ENCODE results near the gene PTPN14.

The PTPN14 gene

GRCh38 chr1:214449371-214449770 lies 102.0 kb downstream of the PTPN14 start:
- DNase-seq = no peak

- DNase-seq = no peak
Measured at GRCh38 chr1:214448536-214448935, 102.9 kb downstream of the PTPN14 start.

GRCh38 chr1:214447557-214447871 lies 103.9 kb downstream of the PTPN14 start:
- DNase-seq = no peak

- DNase-seq = no peak
Measured at GRCh38 chr1:214446772-214447556, 104.4 kb downstream of the PTPN14 start.

GRCh38 chr1:214445831-214446614 lies 105.4 kb downstream of the PTPN14 start:
- no peak for DNase-seq

- DNase-seq = no peak
Measured at GRCh38 chr1:214445199-214445598, 106.2 kb downstream of the PTPN14 start.

- no peak for DNase-seq
Measured at GRCh38 chr1:214444182-214444939, 107.0 kb downstream of the PTPN14 start.

GRCh38 chr1:214441119-214441518 lies 110.3 kb downstream of the PTPN14 start:
- DNase-seq = no peak

GRCh38 chr1:214440219-214440965 lies 111.0 kb downstream of the PTPN14 start:
- DNase-seq = no peak

GRCh38 chr1:214439352-214440119 lies 111.9 kb downstream of the PTPN14 start:
- no peak for DNase-seq

GRCh38 chr1:214438530-214438929 lies 112.9 kb downstream of the PTPN14 start:
- DNase-seq = no peak

GRCh38 chr1:214438075-214438474 lies 113.3 kb downstream of the PTPN14 start:
- DNase-seq = no peak

- DNase-seq = no peak
Measured at GRCh38 chr1:214435867-214436266, 115.5 kb downstream of the PTPN14 start.

GRCh38 chr1:214432245-214432644 lies 119.2 kb downstream of the PTPN14 start:
- DNase-seq = no peak

GRCh38 chr1:214429951-214430770 lies 121.2 kb downstream of the PTPN14 start:
- DNase-seq = no peak

- peak; percentile 41 for DNase-seq
Measured at GRCh38 chr1:214427871-214428277, 123.5 kb downstream of the PTPN14 start.

GRCh38 chr1:214426426-214426812 lies 125.0 kb downstream of the PTPN14 start:
- DNase-seq = no peak

- DNase-seq = no peak
Measured at GRCh38 chr1:214425716-214426425, 125.5 kb downstream of the PTPN14 start.

- DNase-seq = no peak
Measured at GRCh38 chr1:214425101-214425500, 126.3 kb downstream of the PTPN14 start.

- no peak for DNase-seq
Measured at GRCh38 chr1:214423045-214423444, 128.4 kb downstream of the PTPN14 start.

Measured in activated effector memory CD4-positive, alpha-beta T cell treated with Interleukin-2 at 50 U/mL for 16 hours (primary cell).